ENCODE data around the gene LAS1L. TPM values are rescaled to one million over a fixed set of nuclear protein-coding genes. Genes with fewer than 3 reads are reported as not detected.

Gene LAS1L
- total RNA-seq, 4 donors from 2014 or later: 16.3 to 27.2 (median 21.0) TPM

DNA sequence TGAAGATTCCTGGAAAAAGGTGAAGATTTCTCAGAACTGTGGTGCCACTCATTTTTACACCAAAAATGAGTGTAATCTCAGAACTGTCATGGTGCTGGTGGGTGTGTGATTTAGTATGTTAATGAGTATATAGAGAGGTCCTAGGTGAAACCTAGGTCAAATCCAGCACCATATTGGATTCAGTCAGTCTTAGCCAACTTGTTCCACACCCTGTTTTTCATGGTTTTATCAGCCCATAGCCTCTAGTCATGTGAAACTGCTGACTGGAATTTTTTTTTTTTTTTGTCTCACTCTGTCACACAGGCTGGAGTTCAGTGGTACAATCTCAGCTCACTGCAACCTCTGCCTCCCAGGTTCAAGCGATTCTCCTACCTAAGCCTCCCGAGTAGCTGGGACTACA, 58.0 kb downstream of the LAS1L start:
- TF ChIP-seq POLR2A (IDR thresholded peaks at IDR 0.05): no peak
- TF ChIP-seq, protein P1, sequence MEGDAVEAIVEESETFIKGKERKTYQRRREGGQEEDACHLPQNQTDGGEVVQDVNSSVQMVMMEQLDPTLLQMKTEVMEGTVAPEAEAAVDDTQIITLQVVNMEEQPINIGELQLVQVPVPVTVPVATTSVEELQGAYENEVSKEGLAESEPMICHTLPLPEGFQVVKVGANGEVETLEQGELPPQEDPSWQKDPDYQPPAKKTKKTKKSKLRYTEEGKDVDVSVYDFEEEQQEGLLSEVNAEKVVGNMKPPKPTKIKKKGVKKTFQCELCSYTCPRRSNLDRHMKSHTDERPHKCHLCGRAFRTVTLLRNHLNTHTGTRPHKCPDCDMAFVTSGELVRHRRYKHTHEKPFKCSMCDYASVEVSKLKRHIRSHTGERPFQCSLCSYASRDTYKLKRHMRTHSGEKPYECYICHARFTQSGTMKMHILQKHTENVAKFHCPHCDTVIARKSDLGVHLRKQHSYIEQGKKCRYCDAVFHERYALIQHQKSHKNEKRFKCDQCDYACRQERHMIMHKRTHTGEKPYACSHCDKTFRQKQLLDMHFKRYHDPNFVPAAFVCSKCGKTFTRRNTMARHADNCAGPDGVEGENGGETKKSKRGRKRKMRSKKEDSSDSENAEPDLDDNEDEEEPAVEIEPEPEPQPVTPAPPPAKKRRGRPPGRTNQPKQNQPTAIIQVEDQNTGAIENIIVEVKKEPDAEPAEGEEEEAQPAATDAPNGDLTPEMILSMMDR (IDR thresholded peaks at IDR 0.05): no peak
- DNase-seq (ENCODE audit: low spot score in 2 of 2): no peak
- 83 to 97% methylated on average over 2 of the region's 2 CpGs for whole genome bisulfite sequencing, 2 donors
- no peak overlapping the region for H3K4me3 ChIP-seq (ENCODE audit: low read depth, poor library complexity, severe bottlenecking)
- intact Hi-C loops (cut with DNase I; ENCODE audit: low total_unique reads): no loop called here

DNA sequence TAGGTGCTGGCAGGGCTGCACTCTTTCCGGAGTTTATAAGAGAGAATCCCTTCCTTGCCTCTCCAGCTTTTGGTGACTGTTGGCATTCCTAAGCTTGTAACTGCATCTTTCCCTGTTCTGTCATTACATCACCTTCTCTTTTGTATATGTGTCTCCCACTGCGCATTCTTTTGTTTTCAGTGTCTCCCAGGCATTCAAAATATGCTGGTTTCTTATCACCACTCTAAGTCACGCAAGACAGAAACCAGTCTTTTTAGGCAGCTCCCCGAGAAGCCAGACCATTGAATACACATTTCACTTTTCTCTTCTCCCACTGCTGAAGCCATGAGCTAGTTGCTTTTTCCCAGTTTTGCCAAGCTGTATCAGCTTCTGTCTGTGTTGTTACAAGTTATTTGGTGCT, 71.0 kb downstream of the LAS1L start:
- no peak for TF ChIP-seq POLR2A (IDR thresholded peaks at IDR 0.05)
- TF ChIP-seq, protein P1 (IDR thresholded peaks at IDR 0.05): no peak
- 29 to 38% methylated on average over 4 of the region's 4 CpGs for WGBS, 2 donors
- no peak overlapping the region for H3K4me3 ChIP-seq (ENCODE audit: low read depth, poor library complexity, severe bottlenecking)
- intact Hi-C loops (cut with DNase I; ENCODE audit: low total_unique reads): no loop called here
- no peak for DNase-seq (ENCODE audit: low spot score in 2 of 2)

Other genes starting within 250 kb of the LAS1L start
- gene MSN, start 132.9 kb upstream of the LAS1L start, total RNA-seq: 100 to 1,000 TPM; 108 to 180 (median 120) TPM

All from lower leg skin (tissue), 4 donors.